GM19025 (cell line): Measurements from ENCODE around the gene TMEM134.

ENCODE experiments used
- ATAC-seq: cut with Tn5 transposase; IDR thresholded peaks from one replicate; pipeline ENCODE4 v1.9.1; 2021; ENCODE audit warnings: mild to moderate bottlenecking, low read depth, moderate library complexity; ENCODE audit not compliant: unreplicated experiment

Gene TMEM134

DNA sequence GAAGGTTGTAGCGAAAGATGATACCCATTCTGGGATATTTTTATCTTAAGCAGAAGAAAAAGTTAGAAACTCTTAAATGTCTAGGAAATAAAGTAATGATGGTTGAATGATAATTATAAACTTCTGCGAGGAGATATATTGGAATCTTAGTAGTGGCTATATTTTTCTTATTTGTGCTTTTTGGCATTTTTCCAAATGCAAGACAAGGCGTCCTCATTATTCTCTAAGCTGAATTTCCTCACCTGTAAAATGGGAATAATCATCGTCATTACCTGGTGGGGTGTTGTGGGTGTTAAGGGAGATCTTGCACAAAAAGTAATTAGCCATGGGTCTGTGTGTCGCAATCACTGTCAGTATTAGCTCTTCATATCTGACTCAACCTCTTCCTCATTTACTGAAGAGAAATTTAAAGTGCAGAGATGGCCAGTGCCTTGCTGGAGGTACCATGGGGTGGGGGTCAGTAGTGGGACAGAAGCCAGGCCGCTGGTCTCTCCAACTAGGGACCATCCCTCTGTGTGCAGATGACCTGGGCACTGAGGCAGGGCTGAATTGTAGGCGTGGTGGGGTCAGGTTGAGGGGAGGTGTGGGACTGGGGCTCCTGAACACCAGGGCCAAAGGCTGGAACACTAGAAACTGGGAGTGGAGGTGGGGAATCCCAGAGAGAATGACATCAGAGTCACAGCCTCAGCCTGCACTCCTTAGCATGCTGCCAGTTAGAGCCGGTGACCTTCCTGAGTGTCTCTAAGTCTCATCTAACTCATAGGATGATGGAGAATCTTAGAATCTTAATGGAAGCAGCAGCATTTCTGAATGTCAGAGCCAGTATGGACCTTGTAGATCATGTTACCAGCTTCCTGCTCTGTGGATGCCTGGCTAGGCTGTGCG, 32.0 kb upstream of the TMEM134 start:
- ATAC-seq, result no peak

DNA sequence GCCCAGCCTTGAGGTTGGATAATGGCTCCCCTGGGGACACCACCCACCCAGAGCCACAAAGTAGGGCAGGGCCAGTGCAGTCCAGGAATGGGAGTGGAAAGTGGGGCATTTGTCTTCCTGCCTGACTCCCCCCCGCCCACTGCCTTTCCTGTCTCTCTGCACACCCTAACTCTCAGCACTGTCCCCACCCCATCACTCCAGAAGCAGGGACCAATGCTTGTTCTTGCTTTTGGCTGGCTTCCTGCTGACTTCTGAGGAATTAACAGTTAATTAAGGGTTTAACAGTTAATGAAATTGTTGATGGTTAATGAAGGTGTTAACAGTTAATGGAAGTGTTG, 31.4 kb upstream of the TMEM134 start:
- no peak for ATAC-seq

DNA sequence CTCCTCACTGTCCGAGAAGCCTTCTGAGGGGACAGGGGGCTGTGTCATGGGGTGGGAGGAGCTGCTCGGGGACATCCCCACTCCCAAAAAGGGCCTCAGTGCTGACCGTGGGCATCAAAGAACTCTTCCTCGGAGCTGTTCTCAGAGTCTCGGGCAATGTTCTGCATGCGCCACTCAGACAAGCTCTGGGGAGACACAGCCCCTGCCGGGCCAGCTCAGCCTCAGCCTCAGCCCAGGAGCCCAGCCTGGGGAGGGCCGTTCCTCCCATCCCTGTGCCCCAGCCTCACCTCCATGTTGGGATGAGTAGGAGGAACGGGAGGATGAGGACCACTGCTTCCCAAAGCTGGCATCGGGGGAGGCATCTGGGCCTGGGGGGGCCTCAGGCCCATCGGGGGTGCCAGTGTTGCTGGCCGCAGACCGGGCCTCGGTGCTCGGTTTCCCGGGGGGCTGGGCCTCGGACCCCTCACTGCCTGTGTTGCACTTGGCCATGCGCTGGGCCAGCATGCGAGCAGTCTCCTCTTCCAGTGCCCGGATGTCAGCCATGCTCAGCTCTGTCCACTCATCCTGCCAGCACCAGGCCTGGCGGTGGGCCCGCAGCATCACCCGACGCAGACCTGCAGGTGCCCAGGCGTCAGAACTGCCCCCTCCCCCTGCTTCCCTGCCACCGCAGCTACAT, 30.9 kb upstream of the TMEM134 start:
- ATAC-seq, result no peak

DNA sequence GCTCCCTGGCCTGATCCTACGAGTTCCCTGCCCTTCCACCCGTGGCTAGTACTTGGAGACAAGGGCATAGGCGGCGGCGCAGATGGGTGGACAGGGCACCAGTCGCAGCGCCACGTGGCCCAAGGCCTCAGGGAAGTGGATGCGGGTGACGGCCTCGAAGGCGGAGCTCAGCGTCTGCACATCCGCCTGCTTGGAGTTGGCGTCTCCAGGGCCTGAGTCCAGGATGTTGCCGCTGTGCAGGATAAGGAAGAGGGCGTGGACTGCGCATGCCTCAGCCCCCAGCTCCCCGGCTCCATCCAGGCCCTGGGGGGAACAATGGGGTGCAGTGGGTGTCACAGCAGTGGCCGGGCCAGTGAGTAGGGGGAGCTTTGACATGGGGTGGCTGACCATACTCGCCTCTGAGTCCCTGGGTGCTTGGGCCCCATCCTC, 29.5 kb upstream of the TMEM134 start:
- no peak for ATAC-seq

- ATAC-seq, result no peak
Measured at GRCh38 chr11:67497656-67498291, 28.7 kb upstream of the TMEM134 start.

- no peak for ATAC-seq
Measured at GRCh38 chr11:67496113-67496512, 27.1 kb upstream of the TMEM134 start.

DNA sequence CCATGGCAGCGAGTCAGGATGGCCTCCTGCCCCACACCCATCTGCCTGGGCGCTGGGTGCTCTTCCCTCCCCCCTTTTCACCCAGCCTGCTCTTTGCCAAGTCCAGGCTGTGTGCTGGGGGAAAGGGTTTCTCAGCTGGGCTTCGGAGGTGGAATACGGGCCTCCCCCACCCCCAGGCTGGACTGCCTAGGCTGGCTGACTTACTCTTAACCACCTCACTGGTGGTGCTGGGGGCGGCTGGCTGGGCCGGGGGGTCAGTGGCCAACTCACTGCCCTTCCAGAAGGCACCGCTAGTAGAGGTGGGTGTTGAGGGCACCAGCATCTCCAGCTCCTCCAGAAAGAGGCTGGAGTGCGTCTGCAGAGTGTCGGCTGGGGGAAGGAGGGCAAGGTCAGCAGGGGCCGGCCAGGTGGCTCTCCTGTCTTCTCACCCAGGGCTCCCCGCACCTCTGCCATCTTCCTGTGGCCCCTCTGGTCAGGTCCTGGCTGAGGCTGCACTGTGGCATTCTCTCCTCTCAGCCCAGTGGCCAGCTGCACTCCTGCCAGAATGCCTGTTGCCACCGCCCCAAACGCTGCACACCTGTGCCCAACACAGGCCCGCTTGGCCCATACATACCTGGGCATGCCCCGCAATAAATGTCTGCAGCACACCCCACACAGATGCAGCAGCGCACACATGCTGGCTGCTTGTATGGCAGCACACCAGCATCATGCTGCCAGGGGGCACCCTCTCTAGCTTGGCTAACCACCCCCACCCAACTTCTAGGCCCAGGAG, 26.4 kb upstream of the TMEM134 start:
- no peak for ATAC-seq

GRCh38 chr11:67494371-67495233, 25.6 kb upstream of the TMEM134 start:
- no peak for ATAC-seq

DNA sequence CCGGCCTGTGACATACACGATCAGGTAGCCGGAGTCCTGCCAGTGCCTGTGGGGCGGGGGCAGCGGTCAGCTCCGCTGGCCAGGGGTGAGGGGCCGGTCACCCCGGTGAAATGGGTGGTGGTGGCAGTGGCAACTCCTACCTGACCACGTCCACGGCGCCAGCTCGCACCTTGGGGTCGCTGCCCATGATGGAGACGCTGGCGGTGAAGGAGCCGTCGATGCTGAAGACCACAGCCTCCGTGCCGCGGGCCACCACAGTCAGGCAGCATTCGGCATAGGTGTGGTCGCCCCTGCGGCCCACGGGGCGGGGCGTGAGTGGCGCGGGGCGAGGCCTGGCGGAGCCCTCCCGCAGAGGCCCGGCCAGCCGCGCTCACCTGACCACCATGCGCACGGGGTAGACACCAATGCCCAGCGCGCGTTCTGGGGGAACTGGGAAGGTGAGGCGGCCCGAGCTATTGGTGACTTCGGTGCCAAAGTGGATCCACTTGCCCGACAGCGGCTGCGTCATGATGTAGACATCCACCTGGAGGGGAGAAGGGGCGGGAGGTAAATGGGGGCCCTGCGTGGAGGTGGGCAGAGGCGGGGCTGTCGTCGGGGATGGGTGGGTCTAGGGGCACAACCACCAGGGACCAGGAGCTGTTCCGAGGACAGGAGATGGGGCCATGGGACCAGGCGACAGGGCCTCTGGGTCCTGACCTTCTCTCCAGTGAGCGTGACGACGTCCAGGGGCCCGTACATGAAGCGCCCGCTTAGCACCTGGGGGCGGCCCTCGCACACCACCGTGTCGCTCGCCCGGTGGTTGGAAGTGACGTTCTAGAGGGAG, 24.7 kb upstream of the TMEM134 start:
- no peak for ATAC-seq

DNA sequence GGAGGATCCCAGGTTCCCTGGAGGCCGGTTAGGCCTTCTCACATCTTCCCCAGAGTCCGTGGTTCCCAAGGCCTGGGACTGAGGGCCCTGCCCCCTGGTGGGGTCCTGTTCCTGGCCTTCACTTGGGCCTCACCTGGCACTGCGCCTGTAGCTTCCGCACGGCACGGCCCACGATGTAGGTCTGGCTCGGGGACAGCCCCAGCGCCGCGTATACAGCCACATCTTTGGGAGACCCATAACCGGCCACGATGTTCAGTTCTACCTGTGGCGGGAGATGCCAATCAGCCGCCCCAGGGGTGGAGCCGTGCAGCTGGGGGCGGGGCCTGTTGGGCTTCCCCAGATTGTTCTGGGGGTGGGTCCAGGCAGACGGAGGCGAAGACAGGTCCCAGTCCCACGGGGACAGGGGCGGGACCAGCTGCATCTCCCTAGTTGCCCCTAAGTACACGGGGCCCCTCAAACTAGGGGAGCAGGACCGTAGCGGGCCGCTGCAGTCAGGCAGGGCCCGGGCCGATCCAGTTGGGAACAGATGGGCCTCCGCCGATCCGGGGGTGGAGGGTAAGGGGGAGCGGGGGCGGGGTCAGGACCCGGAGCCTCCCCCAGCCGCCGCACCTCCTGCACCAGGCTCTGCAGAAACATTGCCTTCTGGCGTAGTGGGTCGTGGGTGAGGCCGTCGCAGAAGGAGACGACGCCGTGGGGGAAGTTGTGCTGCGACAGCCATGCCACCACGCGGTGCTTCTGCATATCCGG, 23.9 kb upstream of the TMEM134 start:
- ATAC-seq, result no peak

- ATAC-seq, result no peak
Measured at GRCh38 chr11:67492069-67492727, 23.1 kb upstream of the TMEM134 start.

- ATAC-seq, result no peak
Measured at GRCh38 chr11:67491276-67492068, 22.4 kb upstream of the TMEM134 start.

GRCh38 chr11:67490727-67491065, 21.6 kb upstream of the TMEM134 start:
- no peak for ATAC-seq

DNA sequence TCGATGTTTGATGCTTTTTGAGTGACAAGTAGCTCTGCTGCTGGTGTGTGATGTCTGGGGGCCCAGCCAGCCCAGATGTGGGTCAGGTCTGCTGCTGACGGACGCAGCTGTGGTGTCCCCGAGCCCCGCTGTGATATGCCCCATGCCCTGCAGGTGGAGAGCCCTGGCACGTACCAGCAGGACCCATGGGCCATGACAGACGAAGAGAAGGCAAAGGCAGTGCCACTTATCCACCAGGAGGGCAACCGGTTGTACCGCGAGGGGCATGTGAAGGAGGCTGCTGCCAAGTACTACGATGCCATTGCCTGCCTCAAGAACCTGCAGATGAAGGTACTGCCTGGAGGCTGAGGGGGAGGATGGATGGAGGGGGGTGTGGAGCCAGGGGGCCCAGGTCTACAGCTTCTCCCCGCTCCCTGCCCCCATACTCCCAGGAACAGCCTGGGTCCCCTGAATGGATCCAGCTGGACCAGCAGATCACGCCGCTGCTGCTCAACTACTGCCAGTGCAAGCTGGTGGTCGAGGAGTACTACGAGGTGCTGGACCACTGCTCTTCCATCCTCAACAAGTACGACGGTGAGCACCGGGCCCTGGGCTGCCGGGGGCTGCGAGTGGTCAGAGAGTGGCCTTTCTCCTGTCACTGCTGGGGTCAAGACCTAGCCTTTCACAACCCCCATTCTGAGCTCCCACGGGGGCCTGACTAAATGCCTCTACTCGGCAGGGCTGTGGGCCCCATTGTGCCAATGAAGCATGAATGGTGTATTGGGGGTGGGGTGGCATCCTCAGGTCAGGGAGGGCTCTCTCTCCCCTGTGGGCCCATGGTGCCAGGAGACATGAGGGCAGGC, 21.1 kb upstream of the TMEM134 start:
- no peak for ATAC-seq

DNA sequence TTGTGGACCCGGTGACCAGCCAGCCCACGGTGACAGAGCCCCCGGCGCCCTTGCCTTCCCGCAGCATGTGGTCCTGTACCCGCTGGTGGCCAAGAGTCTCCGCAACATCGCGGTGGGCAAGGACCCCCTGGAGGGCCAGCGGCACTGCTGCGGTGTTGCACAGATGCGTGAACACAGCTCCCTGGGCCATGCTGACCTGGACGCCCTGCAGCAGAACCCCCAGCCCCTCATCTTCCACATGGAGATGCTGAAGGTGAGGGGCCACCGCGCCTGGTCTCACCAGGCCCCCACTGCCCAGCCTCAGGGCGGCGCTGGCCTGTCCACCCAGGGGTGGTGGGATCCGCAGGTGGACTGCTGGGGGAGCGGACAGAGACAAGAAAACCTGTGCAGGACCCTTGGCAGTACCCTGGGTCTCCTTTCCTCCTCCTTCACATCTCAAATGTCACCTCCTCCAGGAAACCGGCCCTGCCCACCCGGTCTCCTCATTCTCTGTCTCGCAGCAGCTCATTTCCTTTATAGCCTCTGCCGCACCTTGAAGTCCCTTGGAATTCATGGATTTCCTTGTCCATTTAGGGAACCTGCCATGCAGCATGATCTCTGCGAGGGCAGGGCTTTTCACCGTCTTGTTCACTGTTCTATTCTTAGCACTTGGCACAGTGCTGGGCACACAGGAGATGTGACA, 20.3 kb upstream of the TMEM134 start:
- no peak for ATAC-seq
